ENCODE results near the gene USP24.

GRCh38 chr1:55054396-55054795 is 160.8 kb downstream of the USP24 start:
- no peak for TF ChIP-seq CTCF (IDR thresholded peaks at IDR 0.05)
- TF ChIP-seq TEAD4 (IDR thresholded peaks at IDR 0.05; ENCODE audit: borderline replicate concordance, insufficient read depth), result no peak
- no peak for TF ChIP-seq MAX (IDR thresholded peaks at IDR 0.05; ENCODE audit: low read depth)
